ENCODE results near the gene TRAPPC3.

Gene TRAPPC3

GRCh38 chr1:36166136-36166535 is 16.9 kb upstream of the TRAPPC3 start:
- H3K4me3 ChIP-seq (ENCODE audit: low read depth, low read length): no peak overlapping the region
- in situ Hi-C loops (cut with HindIII; ENCODE audit: low sequenced_read_pairs): no loop called here
- TF ChIP-seq CTCF (IDR thresholded peaks at IDR 0.05; ENCODE audit: low read depth, low read length, missing control alignments): no peak
- no peak for DNase-seq (ENCODE audit: low read depth)

GRCh38 chr1:36165145-36165544 is 15.9 kb upstream of the TRAPPC3 start:
- TF ChIP-seq CTCF (IDR thresholded peaks at IDR 0.05; ENCODE audit: low read depth, low read length, missing control alignments): no peak
- no peak overlapping the region for H3K4me3 ChIP-seq (ENCODE audit: low read depth, low read length)
- DNase-seq (ENCODE audit: low read depth): no peak
- in situ Hi-C loops (cut with HindIII; ENCODE audit: low sequenced_read_pairs): no loop called here

GRCh38 chr1:36164361-36164760 is 15.1 kb upstream of the TRAPPC3 start:
- no peak for DNase-seq (ENCODE audit: low read depth)
- in situ Hi-C loops (cut with HindIII; ENCODE audit: low sequenced_read_pairs): no loop called here
- no peak overlapping the region for H3K4me3 ChIP-seq (ENCODE audit: low read depth, low read length)
- TF ChIP-seq CTCF (IDR thresholded peaks at IDR 0.05; ENCODE audit: low read depth, low read length, missing control alignments): no peak

- no peak for DNase-seq (ENCODE audit: low read depth)
- TF ChIP-seq CTCF (IDR thresholded peaks at IDR 0.05; ENCODE audit: low read depth, low read length, missing control alignments): no peak
- in situ Hi-C loops (cut with HindIII; ENCODE audit: low sequenced_read_pairs): no loop called here
- no peak overlapping the region for H3K4me3 ChIP-seq (ENCODE audit: low read depth, low read length)
Measured at GRCh38 chr1:36163426-36163825, 14.1 kb upstream of the TRAPPC3 start.

- in situ Hi-C loops (cut with HindIII; ENCODE audit: low sequenced_read_pairs): no loop called here
- DNase-seq (ENCODE audit: low read depth): no peak
- TF ChIP-seq CTCF (IDR thresholded peaks at IDR 0.05; ENCODE audit: low read depth, low read length, missing control alignments): no peak
- H3K4me3 ChIP-seq (ENCODE audit: low read depth, low read length): no peak overlapping the region
Measured at GRCh38 chr1:36162680-36163239, 13.5 kb upstream of the TRAPPC3 start.

- peak overlapping the region; percentile 46 for H3K4me3 ChIP-seq (ENCODE audit: low read depth, low read length)
- in situ Hi-C loops (cut with HindIII; ENCODE audit: low sequenced_read_pairs): no loop called here
- DNase-seq (ENCODE audit: low read depth): no peak
- TF ChIP-seq CTCF (IDR thresholded peaks at IDR 0.05; ENCODE audit: low read depth, low read length, missing control alignments): no peak
Measured at GRCh38 chr1:36161641-36162531, 12.6 kb upstream of the TRAPPC3 start.
